ENCODE data around the gene UNK.

DNA sequence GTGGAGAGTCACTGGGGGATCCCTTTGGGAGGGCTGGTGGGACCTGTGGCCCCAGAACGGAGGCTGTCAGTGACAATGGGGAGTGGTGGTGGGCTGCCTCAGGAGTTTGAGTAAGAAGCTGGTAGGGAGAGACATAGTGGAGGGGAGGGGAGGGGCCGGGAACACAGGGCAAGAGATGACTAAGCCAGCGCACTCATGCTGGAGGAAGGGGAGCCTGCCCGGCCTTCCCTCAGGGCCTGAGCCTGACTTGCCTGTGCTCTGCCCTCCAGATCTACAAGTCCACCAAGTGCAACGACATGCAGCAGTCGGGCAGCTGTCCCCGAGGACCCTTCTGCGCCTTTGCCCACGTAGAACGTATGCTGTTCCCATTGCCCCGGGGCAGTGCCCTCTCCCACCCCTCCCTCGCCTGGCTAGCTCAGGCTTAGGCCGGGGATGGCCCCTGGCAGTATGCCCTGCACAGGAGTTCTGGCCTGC, 30.3 kb downstream of the UNK start:
- TF ChIP-seq CTCF (IDR thresholded peaks at IDR 0.05) (no peak), POLR2A (IDR thresholded peaks at IDR 0.05) (no peak)
